ENCODE measurements around the gene HBD. TPM values are rescaled to one million over a fixed set of nuclear protein-coding genes. Genes with fewer than 3 reads are reported as not detected.

HBD gene
- total RNA-seq, 1 donor from 2014 or later, result not detected

DNA sequence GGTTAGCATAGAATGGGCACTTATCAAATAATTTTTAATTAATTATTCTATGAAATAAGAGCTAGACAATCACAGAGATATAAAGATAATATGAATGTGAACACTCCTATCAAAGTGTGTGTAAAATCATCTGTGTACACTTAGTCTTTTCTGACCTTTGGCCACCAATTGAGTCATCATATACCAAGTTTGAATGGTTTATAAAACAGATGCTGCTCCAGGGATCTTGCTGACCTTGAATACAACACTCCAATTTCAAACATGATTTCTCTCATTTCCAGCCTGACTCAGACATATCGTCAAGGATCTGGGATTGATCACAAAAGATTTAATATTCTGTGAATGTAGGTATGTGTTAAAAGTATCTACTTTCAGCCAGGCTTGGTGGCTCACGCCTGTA, 30.9 kb downstream of the HBD start:
- Histone ChIP-seq H3K4me3 (no peak overlapping the region), H3K9me3 (no peaks in the 10 kb centered on the region), H3K27me3 (no peaks in the 10 kb centered on the region), H3K27ac (no peak overlapping the region), H3K36me3 (no peaks in the 10 kb centered on the region), H3K4me1 (no peaks in the 10 kb centered on the region)
- DNase-seq (ENCODE audit: extremely low spot score in 2 of 2), result no peak
- TF ChIP-seq POLR2A (IDR thresholded peaks at IDR 0.05), result no peak
- no peak for TF ChIP-seq POLR2AphosphoS5 (IDR thresholded peaks at IDR 0.05; ENCODE audit: insufficient read depth in 1 of 2, low read depth in 1 of 2)
- TF ChIP-seq, protein P1, sequence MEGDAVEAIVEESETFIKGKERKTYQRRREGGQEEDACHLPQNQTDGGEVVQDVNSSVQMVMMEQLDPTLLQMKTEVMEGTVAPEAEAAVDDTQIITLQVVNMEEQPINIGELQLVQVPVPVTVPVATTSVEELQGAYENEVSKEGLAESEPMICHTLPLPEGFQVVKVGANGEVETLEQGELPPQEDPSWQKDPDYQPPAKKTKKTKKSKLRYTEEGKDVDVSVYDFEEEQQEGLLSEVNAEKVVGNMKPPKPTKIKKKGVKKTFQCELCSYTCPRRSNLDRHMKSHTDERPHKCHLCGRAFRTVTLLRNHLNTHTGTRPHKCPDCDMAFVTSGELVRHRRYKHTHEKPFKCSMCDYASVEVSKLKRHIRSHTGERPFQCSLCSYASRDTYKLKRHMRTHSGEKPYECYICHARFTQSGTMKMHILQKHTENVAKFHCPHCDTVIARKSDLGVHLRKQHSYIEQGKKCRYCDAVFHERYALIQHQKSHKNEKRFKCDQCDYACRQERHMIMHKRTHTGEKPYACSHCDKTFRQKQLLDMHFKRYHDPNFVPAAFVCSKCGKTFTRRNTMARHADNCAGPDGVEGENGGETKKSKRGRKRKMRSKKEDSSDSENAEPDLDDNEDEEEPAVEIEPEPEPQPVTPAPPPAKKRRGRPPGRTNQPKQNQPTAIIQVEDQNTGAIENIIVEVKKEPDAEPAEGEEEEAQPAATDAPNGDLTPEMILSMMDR (IDR thresholded peaks at IDR 0.05), result no peak
- intact Hi-C loops (cut with DNase I), result no loop called here

DNA sequence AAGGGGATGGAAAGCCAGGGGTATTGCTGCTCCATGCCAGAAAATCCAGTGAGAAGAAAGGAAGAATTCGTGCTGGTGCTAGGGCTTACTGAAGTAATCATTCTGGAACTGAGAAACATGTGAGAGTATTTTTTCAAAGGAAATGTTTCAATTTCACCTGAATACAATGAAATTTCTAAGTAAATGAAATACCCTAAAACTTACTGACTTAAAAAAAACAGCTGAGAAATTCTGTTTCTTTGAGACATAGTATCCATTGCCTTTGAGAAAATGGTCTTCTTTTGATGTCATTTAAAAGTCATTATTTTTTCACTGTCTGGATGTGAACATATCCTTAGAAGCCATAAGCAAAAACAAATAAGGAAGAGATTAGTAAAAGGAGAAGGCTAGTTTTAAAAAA, 33.7 kb downstream of the HBD start, which contains the start of gene OR51V1:
OR51V1 (minus strand) TSS at position 101 of the 400 bp plus-strand sequence; CDS start at position 101, 0 bp downstream.
- H3K27ac ChIP-seq, result no peak within 1 kb of the TSS
- no peaks in the 10 kb centered on the region for H3K36me3 ChIP-seq
- no peaks in the 10 kb centered on the region for H3K4me1 ChIP-seq
- intact Hi-C loops (cut with DNase I), result no loop called here
- no peak within 1 kb of the TSS for H3K4me3 ChIP-seq
- no peaks in the 10 kb centered on the region for H3K27me3 ChIP-seq
- DNase-seq (ENCODE audit: extremely low spot score in 2 of 2), result no peak
- H3K9me3 ChIP-seq, result no peaks in the 10 kb centered on the region
- TF ChIP-seq POLR2A (IDR thresholded peaks at IDR 0.05), result no peak

DNA sequence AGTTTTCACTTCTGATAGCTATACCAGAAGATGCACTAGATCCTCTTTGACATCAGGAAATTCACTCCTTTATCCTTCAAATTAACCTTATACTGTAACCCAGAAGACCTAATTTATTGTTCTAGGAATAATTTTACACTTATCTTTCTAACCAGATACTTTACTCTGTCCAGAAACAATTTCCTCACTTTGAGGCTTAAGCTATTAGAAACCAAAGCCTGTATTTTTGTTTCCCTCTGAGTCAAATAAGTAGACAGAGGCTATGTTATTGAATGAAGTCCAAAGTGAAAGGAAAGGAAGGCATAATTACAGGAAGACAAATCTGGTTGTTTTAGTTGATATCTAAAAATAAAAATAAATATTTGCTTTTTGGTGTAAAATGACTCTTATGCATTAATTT, 36.0 kb downstream of the HBD start:
- no peaks in the 10 kb centered on the region for H3K36me3 ChIP-seq
- no peaks in the 10 kb centered on the region for H3K4me1 ChIP-seq
- DNase-seq (ENCODE audit: extremely low spot score in 2 of 2), result no peak
- H3K9me3 ChIP-seq, result no peaks in the 10 kb centered on the region
- intact Hi-C loops (cut with DNase I), result no loop called here
- no peak overlapping the region for H3K27ac ChIP-seq
- TF ChIP-seq, protein P1 (IDR thresholded peaks at IDR 0.05), result no peak
- no peak for TF ChIP-seq POLR2A (IDR thresholded peaks at IDR 0.05)
- no peak for TF ChIP-seq POLR2AphosphoS5 (IDR thresholded peaks at IDR 0.05; ENCODE audit: insufficient read depth in 1 of 2, low read depth in 1 of 2)
- no peaks in the 10 kb centered on the region for H3K27me3 ChIP-seq
- no peak overlapping the region for H3K4me3 ChIP-seq

DNA sequence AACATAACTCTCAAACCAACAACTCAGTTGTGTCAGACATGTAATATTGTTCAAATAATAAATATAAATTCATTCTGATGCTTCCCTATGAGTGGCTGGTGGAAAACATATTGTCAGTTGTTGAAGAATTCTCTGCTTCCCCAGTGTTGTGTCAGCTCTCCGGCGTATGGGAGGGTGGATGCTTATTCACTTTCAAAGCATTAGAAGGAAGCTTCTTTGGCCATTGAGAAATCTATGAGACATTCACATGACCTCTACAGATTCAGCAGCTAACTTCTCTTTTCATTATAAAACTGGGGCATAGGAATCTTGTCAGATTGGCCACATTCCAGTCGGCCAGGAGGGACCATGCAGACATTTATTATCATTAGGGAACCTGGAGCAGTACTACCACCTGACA, 36.7 kb downstream of the HBD start:
- TF ChIP-seq POLR2AphosphoS5 (IDR thresholded peaks at IDR 0.05; ENCODE audit: insufficient read depth in 1 of 2, low read depth in 1 of 2) (no peak), POLR2A (IDR thresholded peaks at IDR 0.05) (no peak)
- TF ChIP-seq, protein P1 (IDR thresholded peaks at IDR 0.05), result no peak
- H3K36me3 ChIP-seq, result no peaks in the 10 kb centered on the region
- intact Hi-C loops (cut with DNase I), result no loop called here

DNA sequence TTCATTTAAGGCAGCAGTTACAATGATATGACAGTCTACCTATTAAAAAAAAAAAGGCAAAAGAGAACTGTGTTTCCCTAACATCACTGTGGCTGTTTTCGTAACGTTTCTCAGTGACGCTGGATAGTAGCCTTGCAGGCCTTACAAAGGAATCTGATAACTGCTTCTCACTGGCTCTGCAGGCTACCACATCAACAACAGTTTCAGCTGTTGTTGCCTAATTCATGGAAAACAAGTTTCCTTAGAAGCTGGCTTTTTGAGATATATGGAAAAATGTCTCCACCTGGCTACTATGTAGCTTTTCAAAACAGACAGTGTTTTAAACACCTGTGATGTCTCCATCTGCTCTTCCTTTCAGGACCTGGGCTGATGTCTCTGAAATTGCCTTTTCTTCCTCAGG, 37.6 kb downstream of the HBD start:
- no peaks in the 10 kb centered on the region for H3K36me3 ChIP-seq
- no peak overlapping the region for H3K4me3 ChIP-seq
- H3K4me1 ChIP-seq, result no peaks in the 10 kb centered on the region
- TF ChIP-seq, protein P1 (IDR thresholded peaks at IDR 0.05), result no peak
- TF ChIP-seq POLR2AphosphoS5 (IDR thresholded peaks at IDR 0.05; ENCODE audit: insufficient read depth in 1 of 2, low read depth in 1 of 2) (no peak), POLR2A (IDR thresholded peaks at IDR 0.05) (no peak)
- DNase-seq (ENCODE audit: extremely low spot score in 2 of 2), result no peak
- H3K27ac ChIP-seq, result no peak overlapping the region
- no peaks in the 10 kb centered on the region for H3K9me3 ChIP-seq
- no peaks in the 10 kb centered on the region for H3K27me3 ChIP-seq
- intact Hi-C loops (cut with DNase I), result no loop called here

More for the DNA sequence above, 36.7 kb downstream of the HBD start:
- Histone ChIP-seq H3K27me3 (no peaks in the 10 kb centered on the region), H3K9me3 (no peaks in the 10 kb centered on the region), H3K4me3 (no peak overlapping the region), H3K4me1 (no peaks in the 10 kb centered on the region), H3K27ac (no peak overlapping the region)
- DNase-seq (ENCODE audit: extremely low spot score in 2 of 2), result no peak

All from vagina (tissue), 2 donors.